Measurements from ENCODE around the gene PCYOX1L. TPM values are rescaled to one million over a fixed set of nuclear protein-coding genes. Genes with fewer than 3 reads are reported as not detected.
A peak's percentile ranks its signal among the peaks of the same experiment; 100 is the strongest.

Gene PCYOX1L
- polyA plus RNA-seq, 2 donors: 2.7 to 5.7 TPM

DNA sequence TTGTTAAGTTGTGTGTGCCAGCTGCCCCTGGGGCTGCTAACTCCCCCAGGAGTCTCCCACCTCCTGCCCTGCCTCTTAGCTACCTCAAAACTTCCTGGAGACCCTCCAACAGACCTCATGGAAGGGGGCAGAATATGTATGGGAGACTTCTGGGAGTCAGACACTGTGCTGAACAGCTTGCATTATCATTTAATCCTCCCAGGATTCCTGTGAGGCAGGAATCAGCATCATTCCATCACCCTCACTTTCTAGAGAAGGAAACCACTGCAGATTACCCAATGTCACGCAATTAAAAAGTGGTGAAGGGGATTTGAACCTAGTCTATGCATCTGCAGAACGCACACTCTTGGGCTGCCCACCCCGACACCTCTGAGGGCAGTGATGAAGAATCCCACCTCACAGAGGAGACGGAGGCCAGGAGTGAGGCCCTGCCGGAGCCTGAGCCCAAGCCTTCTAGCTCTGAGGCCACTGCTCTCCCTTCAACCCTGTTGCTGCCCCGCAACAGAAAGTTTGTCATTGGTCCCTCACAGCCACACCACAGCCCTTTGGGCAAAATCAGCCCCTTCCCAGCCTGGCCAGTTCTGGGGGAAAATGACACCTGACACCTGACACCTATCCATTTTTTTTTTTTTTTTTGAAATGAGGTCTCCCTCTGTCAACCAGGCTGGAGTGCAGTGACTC, 51.6 kb downstream of the PCYOX1L start:
- Histone ChIP-seq H3K27ac (ENCODE audit: low read depth in 2 of 2, low read length in 1 of 2) (peak overlapping the region; percentile 81 to 89), H3K4me1 (ENCODE audit: control insufficient read depth in 2 of 2, insufficient read depth in 2 of 2, low read length in 1 of 2) (no peaks in the 10 kb centered on the region), H3K36me3 (ENCODE audit: control insufficient read depth in 2 of 2, insufficient read depth in 2 of 2, low read length in 1 of 2) (no peaks in the 10 kb centered on the region), H3K9me3 (ENCODE audit: control insufficient read depth in 2 of 2, insufficient read depth in 1 of 2, low read depth in 1 of 2, low read length in 1 of 2) (no peaks in the 10 kb centered on the region), H3K27me3 (ENCODE audit: control insufficient read depth in 1 of 2, insufficient read depth in 2 of 2, low read length in 2 of 2) (no peaks in the 10 kb centered on the region), H3K4me3 (ENCODE audit: low read depth in 1 of 2, low read length in 2 of 2) (peak overlapping the region; percentile 46 to 51)
- 69 to 72% methylated on average over 6 of the region's 6 CpGs for WGBS, 2 donors

DNA sequence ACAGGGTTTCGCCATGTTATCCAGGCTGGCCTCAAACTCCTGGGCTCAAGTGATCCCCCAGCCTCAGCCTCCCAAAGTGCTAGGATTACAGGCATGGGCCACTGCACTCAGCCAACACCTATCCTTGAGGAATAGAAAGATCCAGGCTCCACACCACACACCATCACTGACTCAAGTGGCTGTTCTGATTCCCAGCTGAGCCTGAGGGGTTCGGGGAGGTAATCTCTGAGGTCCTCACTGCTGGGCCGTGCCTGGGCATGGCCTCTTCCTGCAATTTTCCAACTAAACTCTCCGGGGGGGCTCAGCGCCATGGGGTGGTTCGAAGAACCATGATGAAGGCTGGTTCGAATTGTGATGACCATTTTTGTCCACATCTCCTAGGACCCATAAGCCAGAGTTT, 52.2 kb downstream of the PCYOX1L start:
- Histone ChIP-seq H3K9me3 (ENCODE audit: control insufficient read depth in 2 of 2, insufficient read depth in 1 of 2, low read depth in 1 of 2, low read length in 1 of 2) (no peaks in the 10 kb centered on the region), H3K27me3 (ENCODE audit: control insufficient read depth in 1 of 2, insufficient read depth in 2 of 2, low read length in 2 of 2) (no peaks in the 10 kb centered on the region), H3K27ac (ENCODE audit: low read depth in 2 of 2, low read length in 1 of 2) (peak overlapping the region; percentile 81 to 89), H3K4me1 (ENCODE audit: control insufficient read depth in 2 of 2, insufficient read depth in 2 of 2, low read length in 1 of 2) (no peaks in the 10 kb centered on the region), H3K4me3 (ENCODE audit: low read depth in 1 of 2, low read length in 2 of 2) (peak overlapping the region; percentile 46 to 51), H3K36me3 (ENCODE audit: control insufficient read depth in 2 of 2, insufficient read depth in 2 of 2, low read length in 1 of 2) (no peaks in the 10 kb centered on the region)
- 74 to 80% methylated on average over 7 of the region's 7 CpGs for WGBS, 2 donors

DNA sequence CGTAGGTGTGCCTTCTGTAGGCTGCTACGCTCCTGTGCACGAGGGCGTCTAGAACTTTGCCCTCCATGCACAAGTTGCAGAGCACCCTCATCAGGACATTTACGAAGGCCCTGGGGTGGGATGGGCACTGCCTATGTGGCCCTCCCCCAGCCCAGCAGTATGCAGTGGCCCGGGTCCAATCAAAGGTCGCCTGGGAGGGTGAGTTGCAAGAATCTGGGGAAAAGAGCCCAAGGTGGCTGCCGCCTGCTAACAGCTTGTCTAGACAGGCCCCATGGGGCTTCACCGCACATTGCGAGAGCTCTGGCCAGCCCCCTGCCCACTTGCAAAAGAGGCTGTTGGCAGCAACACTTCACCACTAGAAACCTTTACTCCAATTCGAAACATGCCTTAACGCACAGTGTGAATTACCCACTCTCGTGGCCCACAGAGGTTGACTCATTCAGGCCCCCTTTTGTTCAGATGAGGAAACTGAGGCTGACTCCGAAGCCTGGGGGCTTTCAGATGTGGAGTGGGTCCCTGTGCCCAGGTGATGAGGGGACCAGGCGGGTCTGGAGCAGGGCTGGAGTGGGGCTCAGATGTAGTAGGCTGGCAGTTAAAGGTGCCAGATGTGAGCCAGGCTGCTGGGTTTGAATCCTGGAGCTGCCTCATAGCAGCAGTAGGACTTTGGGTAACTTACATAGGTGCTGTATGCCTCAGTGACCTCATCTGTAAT, 53.0 kb downstream of the PCYOX1L start:
- 56 to 63% methylated on average over 15 of the region's 15 CpGs for WGBS, 2 donors
- H3K36me3 ChIP-seq (ENCODE audit: control insufficient read depth in 2 of 2, insufficient read depth in 2 of 2, low read length in 1 of 2): no peaks in the 10 kb centered on the region
- H3K27ac ChIP-seq (ENCODE audit: low read depth in 2 of 2, low read length in 1 of 2): peak overlapping the region; percentile 75 to 81
- no peaks in the 10 kb centered on the region for H3K4me1 ChIP-seq (ENCODE audit: control insufficient read depth in 2 of 2, insufficient read depth in 2 of 2, low read length in 1 of 2)
- no peaks in the 10 kb centered on the region for H3K27me3 ChIP-seq (ENCODE audit: control insufficient read depth in 1 of 2, insufficient read depth in 2 of 2, low read length in 2 of 2)
- H3K4me3 ChIP-seq (ENCODE audit: low read depth in 1 of 2, low read length in 2 of 2): peak overlapping the region; percentile 46 to 51
- H3K9me3 ChIP-seq (ENCODE audit: control insufficient read depth in 2 of 2, insufficient read depth in 1 of 2, low read depth in 1 of 2, low read length in 1 of 2): no peaks in the 10 kb centered on the region

DNA sequence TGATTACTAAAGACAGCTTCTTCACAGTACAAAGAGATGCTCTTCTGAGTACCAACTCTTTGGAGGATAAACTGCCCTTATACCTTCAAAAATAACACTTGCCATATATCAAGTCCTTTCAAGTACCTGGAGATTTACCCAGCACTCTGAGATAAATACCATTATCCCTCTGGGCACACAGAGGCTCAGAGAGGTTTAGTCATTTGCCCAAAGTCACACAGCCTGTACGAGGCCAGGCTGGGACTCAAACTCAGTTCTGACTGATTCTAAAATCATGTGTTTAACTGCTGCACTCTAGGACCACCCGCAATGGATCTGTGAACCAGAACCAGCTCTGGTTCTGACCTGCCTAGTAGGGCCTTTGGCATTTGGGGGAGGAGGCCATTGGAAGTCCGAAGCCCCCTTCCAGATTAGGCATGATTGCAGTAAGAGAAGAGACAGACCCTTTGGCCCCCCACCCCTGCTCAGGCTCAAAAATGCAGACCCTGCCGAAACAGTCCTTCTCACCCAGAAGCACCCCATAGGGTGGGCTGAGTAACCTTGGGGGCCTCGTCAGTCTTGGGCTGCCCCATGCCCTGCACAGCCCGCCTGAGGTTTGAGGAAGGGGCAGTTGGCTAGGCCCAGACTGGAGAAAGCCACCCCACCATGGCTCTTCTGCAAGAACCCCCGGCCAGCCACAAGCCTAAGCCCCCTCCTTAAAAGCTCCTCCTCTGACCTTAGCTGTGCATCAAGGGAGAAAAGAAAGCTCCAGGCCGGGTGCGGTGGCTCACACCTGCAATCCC, 54.1 kb downstream of the PCYOX1L start:
- H3K27ac ChIP-seq (ENCODE audit: low read depth in 2 of 2, low read length in 1 of 2): peak overlapping the region; percentile 58 to 70

DNA sequence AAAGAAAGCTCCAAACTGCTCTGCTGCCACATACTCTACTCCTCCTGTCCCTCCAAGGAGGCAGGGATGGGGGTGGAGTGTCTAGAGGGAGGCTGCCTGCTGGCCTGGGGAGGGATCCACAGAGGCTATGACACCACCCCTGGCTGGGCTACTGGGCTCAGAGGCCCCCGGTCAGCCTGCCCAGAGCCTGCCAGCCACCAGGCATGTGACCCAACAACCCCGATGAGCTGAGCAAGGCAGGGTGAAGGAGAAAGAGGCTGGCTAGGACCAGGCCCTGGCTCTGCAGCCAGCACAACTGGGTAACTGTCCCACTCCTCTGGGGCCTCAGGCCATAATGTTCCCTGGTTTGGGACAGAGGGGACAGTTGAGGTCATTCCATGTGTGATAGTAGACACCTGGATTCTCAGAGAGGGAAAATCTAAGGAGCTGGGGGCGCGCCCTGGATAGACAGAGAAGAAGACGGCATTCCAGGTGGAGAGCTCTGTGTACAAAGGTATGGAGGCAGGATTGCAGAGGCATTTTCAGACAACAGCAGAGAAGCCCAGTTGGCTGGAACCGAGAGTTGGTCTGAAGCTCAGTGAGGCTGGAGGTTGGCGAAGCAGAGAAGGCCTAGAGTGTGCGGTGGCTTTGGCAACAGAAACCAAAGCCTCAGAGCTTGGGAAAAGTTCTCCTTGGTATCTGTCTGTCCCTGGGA, 55.1 kb downstream of the PCYOX1L start:
- no peaks in the 10 kb centered on the region for H3K36me3 ChIP-seq (ENCODE audit: control insufficient read depth in 2 of 2, insufficient read depth in 2 of 2, low read length in 1 of 2)
- 77 to 81% methylated on average over 8 of the region's 8 CpGs for WGBS, 2 donors
- no peaks in the 10 kb centered on the region for H3K27me3 ChIP-seq (ENCODE audit: control insufficient read depth in 1 of 2, insufficient read depth in 2 of 2, low read length in 2 of 2)
- H3K9me3 ChIP-seq (ENCODE audit: control insufficient read depth in 2 of 2, insufficient read depth in 1 of 2, low read depth in 1 of 2, low read length in 1 of 2): no peaks in the 10 kb centered on the region
- peak overlapping the region; percentile 40 to 83 for H3K27ac ChIP-seq (ENCODE audit: low read depth in 2 of 2, low read length in 1 of 2)
- peak overlapping the region in 1 of 2 donors; percentile 26 for H3K4me3 ChIP-seq (ENCODE audit: low read depth in 1 of 2, low read length in 2 of 2)
- H3K4me1 ChIP-seq (ENCODE audit: control insufficient read depth in 2 of 2, insufficient read depth in 2 of 2, low read length in 1 of 2): no peaks in the 10 kb centered on the region

More for the DNA sequence above, 54.1 kb downstream of the PCYOX1L start:
- Histone ChIP-seq H3K27me3 (ENCODE audit: control insufficient read depth in 1 of 2, insufficient read depth in 2 of 2, low read length in 2 of 2) (no peaks in the 10 kb centered on the region), H3K4me3 (ENCODE audit: low read depth in 1 of 2, low read length in 2 of 2) (peak overlapping the region; percentile 27 to 46), H3K36me3 (ENCODE audit: control insufficient read depth in 2 of 2, insufficient read depth in 2 of 2, low read length in 1 of 2) (no peaks in the 10 kb centered on the region), H3K4me1 (ENCODE audit: control insufficient read depth in 2 of 2, insufficient read depth in 2 of 2, low read length in 1 of 2) (no peaks in the 10 kb centered on the region), H3K9me3 (ENCODE audit: control insufficient read depth in 2 of 2, insufficient read depth in 1 of 2, low read depth in 1 of 2, low read length in 1 of 2) (no peaks in the 10 kb centered on the region)
- WGBS, 2 donors: 70 to 85% methylated on average over 9 of the region's 9 CpGs

DNA sequence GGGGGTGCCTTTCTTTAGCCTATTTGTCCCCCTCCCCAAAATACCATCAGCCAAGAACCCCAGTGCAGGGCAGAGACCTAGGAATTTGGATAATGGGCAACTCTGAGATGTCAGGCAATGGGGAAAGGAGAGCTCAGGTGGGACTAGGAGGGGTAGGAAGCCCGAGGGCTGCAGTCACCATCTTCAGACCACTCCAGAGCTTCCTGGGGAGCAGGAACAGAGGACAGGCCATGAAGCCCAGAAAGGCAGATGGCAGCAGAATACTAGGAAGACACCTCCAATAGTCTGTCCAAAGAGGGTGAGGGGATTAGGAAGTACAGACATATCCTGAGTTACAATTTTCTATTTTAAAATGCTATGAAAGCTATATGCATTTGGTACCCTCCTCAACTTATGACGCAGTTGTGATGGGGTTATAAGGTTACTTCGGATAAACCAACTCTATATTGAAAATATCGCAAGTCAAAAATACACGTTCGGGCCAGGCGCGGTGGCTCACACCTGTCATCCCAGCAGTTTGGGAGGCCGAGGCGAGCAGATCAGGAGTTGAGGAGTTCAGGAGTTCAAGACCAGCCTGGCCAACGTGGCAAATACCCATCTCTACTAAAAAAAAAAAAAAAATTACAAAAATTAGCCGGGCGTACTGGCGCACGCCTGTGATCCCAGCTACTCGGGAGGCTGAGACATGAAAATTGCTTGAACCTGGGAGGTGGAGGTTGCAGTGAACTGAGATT, 55.8 kb downstream of the PCYOX1L start:
- H3K27me3 ChIP-seq (ENCODE audit: control insufficient read depth in 1 of 2, insufficient read depth in 2 of 2, low read length in 2 of 2): no peaks in the 10 kb centered on the region
- 76 to 81% methylated on average over 16 of the region's 16 CpGs for WGBS, 2 donors
- H3K36me3 ChIP-seq (ENCODE audit: control insufficient read depth in 2 of 2, insufficient read depth in 2 of 2, low read length in 1 of 2): no peaks in the 10 kb centered on the region
- H3K4me3 ChIP-seq (ENCODE audit: low read depth in 1 of 2, low read length in 2 of 2): peak overlapping the region; percentile 9 to 26
- H3K4me1 ChIP-seq (ENCODE audit: control insufficient read depth in 2 of 2, insufficient read depth in 2 of 2, low read length in 1 of 2): no peaks in the 10 kb centered on the region
- peak overlapping the region; percentile 40 to 83 for H3K27ac ChIP-seq (ENCODE audit: low read depth in 2 of 2, low read length in 1 of 2)
- no peaks in the 10 kb centered on the region for H3K9me3 ChIP-seq (ENCODE audit: control insufficient read depth in 2 of 2, insufficient read depth in 1 of 2, low read depth in 1 of 2, low read length in 1 of 2)

DNA sequence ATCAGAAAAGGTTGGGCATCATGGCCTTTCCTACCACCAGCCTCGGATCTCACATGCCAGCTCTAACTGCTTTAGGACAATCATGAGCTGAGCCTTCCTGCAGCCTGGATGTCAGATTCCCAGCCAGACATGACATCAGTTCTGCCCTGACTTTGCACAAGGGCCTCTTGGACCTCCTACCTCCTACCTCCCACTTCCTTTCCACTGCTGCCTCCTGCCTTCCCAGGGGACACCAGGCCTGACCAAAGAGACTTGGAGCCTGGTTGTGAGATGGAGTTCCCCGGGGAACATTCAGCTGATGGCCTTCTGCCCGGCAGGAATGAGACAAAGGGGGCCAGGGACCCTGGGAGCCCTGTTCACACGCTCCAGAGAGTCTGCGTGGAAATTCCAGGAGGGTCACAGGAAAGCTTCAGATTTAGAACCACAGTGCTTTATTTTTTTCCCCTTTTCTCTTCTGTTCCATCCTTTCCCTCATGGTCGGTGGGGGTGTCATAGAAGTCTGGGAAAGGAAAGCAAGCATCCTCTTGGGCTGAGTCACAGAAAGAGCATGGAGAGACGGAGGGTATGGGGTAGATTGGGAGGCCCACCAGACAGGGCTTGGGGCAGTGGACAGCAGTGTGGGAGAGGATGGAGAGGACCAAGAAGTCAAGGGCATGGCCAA, 56.7 kb downstream of the PCYOX1L start:
- H3K9me3 ChIP-seq (ENCODE audit: control insufficient read depth in 2 of 2, insufficient read depth in 1 of 2, low read depth in 1 of 2, low read length in 1 of 2): no peaks in the 10 kb centered on the region
- H3K4me3 ChIP-seq (ENCODE audit: low read depth in 1 of 2, low read length in 2 of 2): peak overlapping the region in 1 of 2 donors; percentile 6
- H3K27me3 ChIP-seq (ENCODE audit: control insufficient read depth in 1 of 2, insufficient read depth in 2 of 2, low read length in 2 of 2): no peaks in the 10 kb centered on the region
- no peaks in the 10 kb centered on the region for H3K4me1 ChIP-seq (ENCODE audit: control insufficient read depth in 2 of 2, insufficient read depth in 2 of 2, low read length in 1 of 2)
- no peaks in the 10 kb centered on the region for H3K36me3 ChIP-seq (ENCODE audit: control insufficient read depth in 2 of 2, insufficient read depth in 2 of 2, low read length in 1 of 2)
- 63 to 64% methylated on average over 7 of the region's 7 CpGs for WGBS, 2 donors
- H3K27ac ChIP-seq (ENCODE audit: low read depth in 2 of 2, low read length in 1 of 2): peak overlapping the region; percentile 53 to 80

DNA sequence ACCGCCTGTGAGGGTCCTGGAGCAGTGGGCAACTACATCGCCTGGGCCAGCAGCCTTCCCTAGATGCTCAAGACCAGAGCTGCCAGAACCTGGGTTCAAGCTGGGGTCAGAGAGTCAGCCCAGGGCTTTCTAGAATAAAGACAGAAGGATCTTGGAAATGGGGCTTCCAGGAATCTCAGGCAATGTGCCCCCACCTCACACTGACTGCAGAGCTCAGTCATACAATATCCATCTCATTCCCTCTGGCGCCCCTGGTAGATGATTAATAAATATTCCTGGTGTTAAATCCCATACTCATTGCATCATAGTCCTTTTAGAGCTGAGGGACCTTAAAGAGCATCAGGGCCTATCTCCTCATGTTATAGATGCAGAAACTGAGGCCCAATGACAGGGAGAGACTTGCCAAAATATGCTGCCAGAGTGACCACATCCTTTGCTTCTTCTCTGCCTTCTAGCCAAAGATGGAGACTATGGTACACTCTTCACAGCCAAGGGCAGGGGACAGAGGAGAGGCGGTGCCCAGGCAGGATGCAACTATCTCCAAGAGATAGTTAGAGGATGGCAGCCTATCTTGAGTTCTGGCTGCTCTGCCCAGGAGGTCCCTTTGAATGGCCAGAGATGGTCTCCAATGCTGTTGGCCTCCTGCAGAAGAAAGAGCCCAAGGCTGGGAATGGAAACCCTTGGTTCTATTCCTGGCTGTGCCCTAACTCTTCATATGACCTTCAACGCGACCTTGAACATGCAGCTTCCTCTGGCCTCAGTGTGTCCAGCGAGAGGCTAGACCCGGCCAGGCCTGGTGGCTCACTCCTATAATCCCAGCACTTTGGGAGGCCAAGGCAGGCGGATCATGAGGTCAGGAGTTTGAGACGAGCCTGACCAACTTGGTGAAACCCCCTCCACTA, 57.5 kb downstream of the PCYOX1L start:
- 72 to 74% methylated on average over 10 of the region's 10 CpGs for WGBS, 2 donors
- peak overlapping the region in 1 of 2 donors; percentile 6 for H3K4me3 ChIP-seq (ENCODE audit: low read depth in 1 of 2, low read length in 2 of 2)
- H3K4me1 ChIP-seq (ENCODE audit: control insufficient read depth in 2 of 2, insufficient read depth in 2 of 2, low read length in 1 of 2): no peaks in the 10 kb centered on the region

More for the DNA sequence above, 57.5 kb downstream of the PCYOX1L start:
- Histone ChIP-seq H3K27me3 (ENCODE audit: control insufficient read depth in 1 of 2, insufficient read depth in 2 of 2, low read length in 2 of 2) (no peaks in the 10 kb centered on the region), H3K27ac (ENCODE audit: low read depth in 2 of 2, low read length in 1 of 2) (peak overlapping the region; percentile 53 to 80), H3K9me3 (ENCODE audit: control insufficient read depth in 2 of 2, insufficient read depth in 1 of 2, low read depth in 1 of 2, low read length in 1 of 2) (no peaks in the 10 kb centered on the region), H3K36me3 (ENCODE audit: control insufficient read depth in 2 of 2, insufficient read depth in 2 of 2, low read length in 1 of 2) (no peaks in the 10 kb centered on the region)
